ENCODE measurements around the gene MATN1. TPM values are rescaled to one million over a fixed set of nuclear protein-coding genes. Genes with fewer than 3 reads are reported as not detected.
A peak's percentile ranks its signal among the peaks of the same experiment; 100 is the strongest.

Gene MATN1
- total RNA-seq, 2 donors from 2014 or later: not detected

GRCh38 chr1:30727824-30728223 is 4.4 kb upstream of the MATN1 start:
- 85 to 100% methylated on average over 1 to 2 of the region's 2 CpGs for WGBS, 2 experiments (ENCODE audit: insufficient coverage in 1 of 2, insufficient read length in 1 of 2)
- Mint-ChIP-seq H3K9me3 (no peaks in the 10 kb centered on the region), H3K27me3 (ENCODE audit: insufficient read depth) (no peaks in the 10 kb centered on the region), H3K27ac (no peak overlapping the region), H3K4me3 (no peak overlapping the region), H3K4me1 (peaks cover 19% of the 10 kb centered on the region), H3K36me3 (ENCODE audit: low read depth) (no peaks in the 10 kb centered on the region)
- Histone ChIP-seq H3K4me3 (ENCODE audit: low read length) (no peak overlapping the region), H3K4me1 (ENCODE audit: control insufficient read depth, insufficient read depth, low read length) (no peaks in the 10 kb centered on the region), H3K27me3 (ENCODE audit: control insufficient read depth, insufficient read depth, low read length, poor library complexity, severe bottlenecking) (no peaks in the 10 kb centered on the region), H3K9ac (ENCODE audit: extremely low read depth, low read length, poor library complexity, severe bottlenecking) (no peak overlapping the region), H3K27ac (ENCODE audit: low read depth, low read length) (no peak overlapping the region), H3K9me3 (ENCODE audit: control insufficient read depth, low read length) (no peaks in the 10 kb centered on the region), H3K36me3 (ENCODE audit: control insufficient read depth, insufficient read depth, low read length) (no peaks in the 10 kb centered on the region)
- no peak for TF ChIP-seq CTCF (conservative IDR thresholded peaks at IDR 0.05)
- no peak for DNase-seq

DNA sequence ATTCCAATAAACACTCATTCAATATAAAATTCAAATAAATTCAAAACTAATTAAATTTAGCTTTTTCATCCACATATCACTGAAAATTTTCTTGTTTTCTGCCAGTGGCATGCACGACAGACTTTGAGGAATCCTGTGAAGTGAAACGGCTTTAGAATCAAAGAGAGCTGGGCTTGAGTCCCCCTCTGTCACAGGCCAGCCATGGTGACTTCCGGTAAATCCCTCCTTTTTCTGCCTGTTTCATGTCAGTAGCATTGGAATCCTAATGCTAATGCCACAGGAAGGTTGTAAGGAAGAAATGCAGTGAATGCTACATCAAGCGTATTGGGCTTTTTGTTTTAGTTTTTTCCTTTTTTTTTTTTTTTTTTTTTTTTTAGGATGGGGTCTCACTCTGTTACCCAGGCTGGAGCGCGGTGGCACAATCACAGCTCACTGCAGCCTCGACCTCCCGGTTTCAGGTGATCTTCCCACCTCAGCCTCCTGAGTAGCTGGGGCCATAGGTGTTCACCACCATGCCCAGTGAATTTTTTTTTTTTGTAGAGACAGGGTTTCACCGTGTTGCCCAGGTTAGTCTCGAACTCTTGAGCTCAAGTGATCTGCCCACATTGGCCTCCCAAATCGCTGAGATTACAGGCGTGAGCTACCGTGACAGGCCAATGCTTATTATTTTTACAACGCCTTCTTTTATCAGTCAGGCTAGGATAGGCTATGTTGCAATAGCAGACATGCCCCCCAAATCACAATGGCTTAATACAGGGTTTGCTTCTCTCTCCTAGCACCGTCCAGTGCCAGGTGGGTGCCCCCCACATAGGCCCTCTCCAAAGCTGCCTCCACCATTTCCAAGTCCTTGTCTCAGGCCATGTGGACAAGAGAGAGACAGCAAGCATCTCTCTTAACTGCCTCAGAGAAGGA is 3.6 kb upstream of the MATN1 start:
- 79 to 88% methylated on average over 13 to 15 of the region's 15 CpGs for WGBS, 2 experiments (ENCODE audit: insufficient coverage in 1 of 2, insufficient read length in 1 of 2)
- H3K27ac Mint-ChIP-seq: no peak overlapping the region
- H3K36me3 Mint-ChIP-seq (ENCODE audit: low read depth): no peaks in the 10 kb centered on the region
- no peaks in the 10 kb centered on the region for H3K36me3 ChIP-seq (ENCODE audit: control insufficient read depth, insufficient read depth, low read length)
- H3K27me3 Mint-ChIP-seq (ENCODE audit: insufficient read depth): no peaks in the 10 kb centered on the region
- H3K9ac ChIP-seq (ENCODE audit: extremely low read depth, low read length, poor library complexity, severe bottlenecking): no peak overlapping the region
- no peak overlapping the region for H3K27ac ChIP-seq (ENCODE audit: low read depth, low read length)
- no peaks in the 10 kb centered on the region for H3K9me3 Mint-ChIP-seq
- H3K4me1 Mint-ChIP-seq: peaks cover 19% of the 10 kb centered on the region
- no peak overlapping the region for H3K4me3 ChIP-seq (ENCODE audit: low read length)
- no peak for TF ChIP-seq CTCF (conservative IDR thresholded peaks at IDR 0.05)
- H3K4me3 Mint-ChIP-seq: no peak overlapping the region
- no peaks in the 10 kb centered on the region for H3K4me1 ChIP-seq (ENCODE audit: control insufficient read depth, insufficient read depth, low read length)
- DNase-seq: no peak
- H3K27me3 ChIP-seq (ENCODE audit: control insufficient read depth, insufficient read depth, low read length, poor library complexity, severe bottlenecking): no peaks in the 10 kb centered on the region
- H3K9me3 ChIP-seq (ENCODE audit: control insufficient read depth, low read length): no peaks in the 10 kb centered on the region

- no peak for TF ChIP-seq CTCF (conservative IDR thresholded peaks at IDR 0.05)
- H3K9ac ChIP-seq (ENCODE audit: extremely low read depth, low read length, poor library complexity, severe bottlenecking): no peak overlapping the region
- Mint-ChIP-seq H3K9me3 (no peaks in the 10 kb centered on the region), H3K4me3 (no peak overlapping the region), H3K4me1 (peaks cover 13% of the 10 kb centered on the region), H3K27me3 (ENCODE audit: insufficient read depth) (no peaks in the 10 kb centered on the region), H3K27ac (no peak overlapping the region), H3K36me3 (ENCODE audit: low read depth) (no peaks in the 10 kb centered on the region)
- peak overlapping the region; percentile 49 for H3K27ac ChIP-seq (ENCODE audit: low read depth, low read length)
- no peaks in the 10 kb centered on the region for H3K36me3 ChIP-seq (ENCODE audit: control insufficient read depth, insufficient read depth, low read length)
- WGBS, 2 experiments (ENCODE audit: insufficient coverage in 1 of 2, insufficient read length in 1 of 2): 80 to 84% methylated on average over 7 of the region's 7 CpGs
- DNase-seq: no peak
- H3K4me3 ChIP-seq (ENCODE audit: low read length): no peak overlapping the region
- no peaks in the 10 kb centered on the region for H3K9me3 ChIP-seq (ENCODE audit: control insufficient read depth, low read length)
- H3K27me3 ChIP-seq (ENCODE audit: control insufficient read depth, insufficient read depth, low read length, poor library complexity, severe bottlenecking): no peaks in the 10 kb centered on the region
- H3K4me1 ChIP-seq (ENCODE audit: control insufficient read depth, insufficient read depth, low read length): no peaks in the 10 kb centered on the region
These were observed 2.9 kb upstream of the MATN1 start for GRCh38 chr1:30726236-30726635.
